MCF 10A (cell line): ENCODE data around the gene MAPK11. TPM values are rescaled to one million over a fixed set of nuclear protein-coding genes. Genes with fewer than 3 reads are reported as not detected.

Experiments
- BruUV-seq: library from RNA; stranded (reverse); fragments of 400-500 nt; replicated peaks from 2 replicates; lab custom pipeline; 2021; lab: Mats Ljungman, UMichigan
- CTCF ChIA-PET: fragments of 300-600 bp; sonication (Branson Sonifier 250); formaldehyde crosslinking; extraction: SDS; loops from one replicate; lab custom pipeline; 2021; ENCODE audit warnings: antibody characterized with exemption, inconsistent platforms; lab: Yijun Ruan, JAX
- POLR2A ChIA-PET: fragments of 300-600, 350-650 bp; sonication (Branson Sonifier 250); formaldehyde crosslinking; extraction: SDS; loops from one replicate; lab custom pipeline; 2020; ENCODE audit warnings: antibody characterized with exemption, inconsistent platforms; lab: Yijun Ruan, JAX
- DNase-seq: peaks from one replicate; pipeline ENCODE4 v3.0.0-alpha.2; 2018; ENCODE audit not compliant: unreplicated experiment
- H3K27ac Mint-ChIP-seq: one replicate; pipeline ENCODE4 v1.8.0; 2022; ENCODE audit warnings: mild to moderate bottlenecking, low read depth, mixed read lengths; ENCODE audit not compliant: unreplicated experiment
- H3K27me3 Mint-ChIP-seq: one replicate; pipeline ENCODE4 v1.8.0; 2022; ENCODE audit warnings: mixed read lengths; ENCODE audit not compliant: insufficient read depth, unreplicated experiment
- H3K36me3 Mint-ChIP-seq: one replicate; pipeline ENCODE4 v1.8.0; 2022; ENCODE audit warnings: mild to moderate bottlenecking, moderate library complexity, mixed read lengths; ENCODE audit not compliant: insufficient read depth, unreplicated experiment
- H3K4me1 Mint-ChIP-seq: one replicate; pipeline ENCODE4 v1.8.0; 2022; ENCODE audit warnings: mixed read lengths; ENCODE audit not compliant: insufficient read depth, unreplicated experiment
- H3K4me3 Mint-ChIP-seq: one replicate; pipeline ENCODE4 v1.8.0; 2022; ENCODE audit warnings: mild to moderate bottlenecking, moderate library complexity, mixed read lengths; ENCODE audit not compliant: unreplicated experiment
- H3K9me3 Mint-ChIP-seq: one replicate; pipeline ENCODE4 v1.8.0; 2022; ENCODE audit warnings: mixed read lengths; ENCODE audit not compliant: unreplicated experiment
- intact Hi-C: fragments of 100-400 bp; cut with micrococcal nuclease; formaldehyde crosslinking; loops from 2 replicates; pipeline ENCODE4 v1.14.1; 2022
- total RNA-seq: library from RNA; stranded (reverse); gene quantifications from 2 replicates; pipeline ENCODE4 v1.2.3, GENCODE V29; 2022
- TF ChIP-seq, protein P1 (sequence below): fragments of 200-600 bp; IDR thresholded peaks from one replicate; pipeline ENCODE4 v1.8.0; 2022; ENCODE audit warnings: antibody characterized with exemption, mild to moderate bottlenecking; ENCODE audit not compliant: unreplicated experiment

MAPK11 gene
- total RNA-seq, 1 experiment from 2014 or later: 10.4 TPM

DNA sequence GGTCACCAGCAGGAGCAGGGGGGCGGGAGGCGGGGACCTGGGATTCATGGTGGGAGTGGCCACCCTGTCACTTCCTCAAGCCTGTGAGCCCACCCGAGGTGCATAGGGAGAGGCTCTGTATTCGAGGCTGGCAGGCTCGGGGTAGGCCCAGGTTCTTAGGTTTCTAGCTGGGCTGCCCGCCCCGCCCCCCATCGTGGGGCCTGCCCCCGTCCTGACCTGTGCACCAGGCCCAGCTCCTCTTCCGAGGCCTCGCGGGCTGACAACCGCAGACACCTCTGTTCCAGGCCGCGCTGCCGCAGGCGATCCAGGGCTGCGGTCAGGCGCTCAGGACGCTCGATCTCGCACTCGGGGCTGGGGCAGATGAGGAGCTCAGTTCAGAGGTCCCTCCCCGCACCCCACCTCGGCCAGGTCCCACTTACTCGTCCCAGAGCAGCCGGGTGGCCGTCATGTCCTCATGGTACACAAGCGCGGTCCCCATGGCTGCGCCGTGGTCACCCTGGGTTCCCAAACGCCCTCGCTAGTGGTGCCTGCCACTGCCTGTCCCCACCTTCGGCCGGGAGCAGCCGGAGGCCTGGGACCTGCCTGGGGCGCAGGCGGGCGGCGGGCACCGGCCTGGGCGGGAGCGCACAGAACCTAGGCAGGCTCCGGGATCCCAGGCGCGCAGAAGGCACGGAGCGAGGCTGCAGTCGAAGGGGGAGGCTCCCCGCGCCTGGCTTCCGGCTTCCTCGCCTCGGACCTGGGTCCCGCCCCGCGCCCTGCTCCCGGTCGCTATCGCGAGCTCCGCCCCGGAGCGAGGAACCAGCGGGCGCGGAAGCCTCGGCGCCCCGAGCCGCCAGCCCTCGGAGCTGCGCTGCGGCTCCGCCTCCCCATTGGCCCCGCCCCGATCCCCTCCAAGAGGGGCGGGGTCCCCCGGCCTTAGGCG lies 19.4 kb downstream of the MAPK11 start, which contains the start of gene HDAC10:
Gene HDAC10, minus strand, starts transcription at position 711 of the 922 bp plus-strand sequence. Its CDS starts 233 bp downstream, at position 478.
- Mint-ChIP-seq H3K4me1 (no peaks in the 10 kb centered on the region), H3K9me3 (no peaks in the 10 kb centered on the region), H3K27ac (no peak within 1 kb of the TSS), H3K36me3 (peaks cover 21% of the 10 kb centered on the region), H3K27me3 (no peaks in the 10 kb centered on the region), H3K4me3 (peak within 1 kb of the TSS; percentile 72)
- BruUV-seq: no TSS peak
- TF ChIP-seq, protein P1, sequence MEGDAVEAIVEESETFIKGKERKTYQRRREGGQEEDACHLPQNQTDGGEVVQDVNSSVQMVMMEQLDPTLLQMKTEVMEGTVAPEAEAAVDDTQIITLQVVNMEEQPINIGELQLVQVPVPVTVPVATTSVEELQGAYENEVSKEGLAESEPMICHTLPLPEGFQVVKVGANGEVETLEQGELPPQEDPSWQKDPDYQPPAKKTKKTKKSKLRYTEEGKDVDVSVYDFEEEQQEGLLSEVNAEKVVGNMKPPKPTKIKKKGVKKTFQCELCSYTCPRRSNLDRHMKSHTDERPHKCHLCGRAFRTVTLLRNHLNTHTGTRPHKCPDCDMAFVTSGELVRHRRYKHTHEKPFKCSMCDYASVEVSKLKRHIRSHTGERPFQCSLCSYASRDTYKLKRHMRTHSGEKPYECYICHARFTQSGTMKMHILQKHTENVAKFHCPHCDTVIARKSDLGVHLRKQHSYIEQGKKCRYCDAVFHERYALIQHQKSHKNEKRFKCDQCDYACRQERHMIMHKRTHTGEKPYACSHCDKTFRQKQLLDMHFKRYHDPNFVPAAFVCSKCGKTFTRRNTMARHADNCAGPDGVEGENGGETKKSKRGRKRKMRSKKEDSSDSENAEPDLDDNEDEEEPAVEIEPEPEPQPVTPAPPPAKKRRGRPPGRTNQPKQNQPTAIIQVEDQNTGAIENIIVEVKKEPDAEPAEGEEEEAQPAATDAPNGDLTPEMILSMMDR: no peak
- peak; percentile 68 for DNase-seq
- ChIA-PET POLR2A (interaction anchor here (0.7 to 3.5 kb wide), 16 partner anchors 8 to 371 kb away, joined by 3 to 26 read pairs (median 5); partner anchors contain the start of genes DENND6B, MAPK11, MAPK12 and PLXNB2), CTCF (interaction anchor here (0.6 to 3.9 kb wide), 19 partner anchors 9 to 247 kb away, joined by 3 to 34 read pairs (median 6); partner anchors contain the start of gene MAPK11)
- intact Hi-C loops: loop anchor here (5.0 kb wide), 2 partner anchors 246 to 371 kb away; no protein-coding TSS in a partner anchor

DNA sequence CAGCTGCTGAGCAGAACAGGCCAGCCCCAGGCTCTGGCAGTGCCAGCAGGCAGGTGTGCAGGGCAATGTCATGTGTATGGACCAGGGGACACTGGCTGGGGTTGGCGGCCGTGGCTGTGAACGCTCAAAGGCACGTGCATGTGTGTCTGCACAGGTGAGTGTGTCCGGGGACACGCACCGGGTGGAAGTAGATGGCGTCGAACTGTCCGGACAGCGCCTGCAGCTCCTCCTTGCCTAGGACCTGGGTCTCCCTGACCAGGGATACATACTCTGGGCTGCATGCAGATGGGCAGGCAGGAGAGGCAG lies 20.0 kb downstream of the MAPK11 start:
- Mint-ChIP-seq H3K36me3 (peaks cover 22% of the 10 kb centered on the region), H3K27me3 (no peaks in the 10 kb centered on the region), H3K4me1 (peaks cover under 1% of the 10 kb centered on the region), H3K9me3 (no peaks in the 10 kb centered on the region), H3K4me3 (peak overlapping the region; percentile 72), H3K27ac (no peak overlapping the region)
- no peak for DNase-seq
- ChIA-PET POLR2A (interaction anchor here (0.9 to 3.5 kb wide), 6 partner anchors 8 to 371 kb away, joined by 3 to 26 read pairs (median 6); no protein-coding TSS in a partner anchor), CTCF (interaction anchor here (0.9 to 3.9 kb wide), 5 partner anchors 9 to 91 kb away, joined by 3 to 34 read pairs (median 4); no protein-coding TSS in a partner anchor)
- intact Hi-C loops: loop anchor here (5.0 kb wide), 2 partner anchors 247 to 372 kb away; no protein-coding TSS in a partner anchor
- BruUV-seq: no TSS peak
- TF ChIP-seq, protein P1: no peak

DNA sequence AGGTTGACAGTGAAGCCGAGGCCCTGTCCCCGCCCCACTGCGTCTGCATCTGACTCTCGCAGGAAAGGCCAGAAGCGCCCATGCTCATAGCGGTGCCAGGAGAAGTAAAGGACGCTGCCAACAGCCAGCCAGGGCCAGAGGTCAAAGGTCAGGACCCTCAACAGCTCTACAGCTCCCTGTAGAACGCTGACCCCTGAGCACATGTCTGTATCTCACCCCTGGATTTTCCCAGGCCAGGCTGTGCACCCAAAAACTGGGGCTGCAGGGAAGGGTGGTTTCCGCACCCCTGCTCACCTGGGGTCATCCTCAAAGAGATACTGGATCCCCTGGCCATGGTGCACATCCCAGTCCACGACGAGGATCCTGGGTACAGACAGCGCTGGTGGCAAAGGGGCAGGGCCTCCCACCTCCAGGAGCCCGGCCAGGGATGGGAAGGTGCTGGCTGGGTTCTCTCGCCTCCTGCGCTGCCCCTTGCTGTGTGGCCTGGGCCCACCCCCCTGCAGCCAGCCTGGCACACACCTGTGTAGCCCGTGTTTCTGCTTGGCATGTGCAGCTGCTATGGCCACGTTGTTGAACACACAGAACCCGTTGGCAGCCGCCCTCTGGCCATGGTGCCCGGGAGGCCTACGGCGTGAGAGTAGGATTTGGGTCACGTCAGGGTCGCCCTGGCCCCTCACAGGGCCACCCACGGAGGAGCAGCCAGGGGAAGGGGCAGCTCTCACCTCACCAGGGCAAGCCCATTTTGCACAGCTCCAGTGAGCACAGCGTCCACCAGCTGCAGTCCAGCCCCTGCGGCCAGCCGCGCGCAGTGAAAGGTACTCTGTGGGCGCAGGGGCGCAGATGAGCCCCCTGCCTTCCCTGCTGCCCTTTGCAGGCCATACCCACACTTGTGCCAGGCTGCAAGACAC lies 20.6 kb downstream of the MAPK11 start:
- Mint-ChIP-seq H3K4me1 (peaks cover 6% of the 10 kb centered on the region), H3K27me3 (no peaks in the 10 kb centered on the region), H3K9me3 (no peaks in the 10 kb centered on the region), H3K4me3 (peak overlapping the region; percentile 72), H3K27ac (no peak overlapping the region), H3K36me3 (peaks cover 26% of the 10 kb centered on the region)
- BruUV-seq: no TSS peak
- intact Hi-C loops: loop anchor here (5.0 kb wide), 2 partner anchors 248 to 373 kb away; no protein-coding TSS in a partner anchor
- ChIA-PET POLR2A (interaction anchor here (1.9 to 3.5 kb wide), 2 partner anchors 56 to 92 kb away, joined by 13 to 26 read pairs; no protein-coding TSS in a partner anchor), CTCF (interaction anchor here (0.6 to 3.9 kb wide), 4 partner anchors 11 to 91 kb away, joined by 3 to 27 read pairs (median 4); no protein-coding TSS in a partner anchor)
- DNase-seq: no peak
- TF ChIP-seq, protein P1: no peak
